ENCODE measurements around the gene HFM1. TPM values are rescaled to one million over a fixed set of nuclear protein-coding genes. Genes with fewer than 3 reads are reported as not detected.
"Not testable (repeated sequence)": the region's sequence is repeated elsewhere in the genome, so short reads cannot be mapped to it uniquely, and the experiment has no call there.

HFM1 gene
- total RNA-seq, 1 experiment from 2014 or later = not detected

DNA sequence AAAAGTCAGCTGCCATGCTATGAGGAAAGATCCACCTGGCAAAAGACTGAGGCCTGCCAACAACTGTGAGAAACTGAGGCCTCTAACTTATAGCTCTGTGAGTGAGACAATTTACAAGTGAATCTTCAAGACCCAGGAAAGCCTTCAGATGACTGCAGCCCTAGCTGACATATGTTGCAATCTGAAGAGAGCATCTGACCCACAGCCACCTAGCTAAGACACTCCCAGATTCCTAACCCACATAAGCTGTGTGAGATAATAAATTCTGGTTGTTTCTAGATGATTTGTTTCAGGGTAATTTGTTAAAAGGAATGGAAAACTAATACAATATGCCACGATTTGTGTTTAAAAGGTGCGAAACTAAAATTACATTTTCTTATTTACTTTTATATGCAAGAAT, 55.1 kb downstream of the HFM1 start:
- DNase-seq (ENCODE audit: low spot score) = no peak

DNA sequence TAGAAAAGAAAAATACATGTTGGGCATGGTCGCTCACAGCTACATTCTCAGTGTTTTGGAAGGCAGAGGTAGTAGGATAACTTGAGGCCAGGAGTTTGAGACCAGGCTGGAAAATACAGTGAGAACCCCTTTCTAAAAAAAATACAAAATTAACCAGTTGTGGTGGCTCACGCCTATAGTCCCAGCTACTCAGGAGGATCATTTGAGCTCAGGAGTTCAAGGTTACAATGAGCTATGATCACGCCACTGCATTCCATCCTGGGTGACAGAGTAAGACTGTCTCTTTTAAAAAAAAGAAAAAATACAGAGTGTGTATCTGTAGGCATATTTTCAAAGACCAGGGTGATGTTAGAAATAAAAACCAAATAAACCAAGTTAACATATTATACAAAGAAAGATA, 57.8 kb downstream of the HFM1 start:
- DNase-seq (ENCODE audit: low spot score) = no peak

DNA sequence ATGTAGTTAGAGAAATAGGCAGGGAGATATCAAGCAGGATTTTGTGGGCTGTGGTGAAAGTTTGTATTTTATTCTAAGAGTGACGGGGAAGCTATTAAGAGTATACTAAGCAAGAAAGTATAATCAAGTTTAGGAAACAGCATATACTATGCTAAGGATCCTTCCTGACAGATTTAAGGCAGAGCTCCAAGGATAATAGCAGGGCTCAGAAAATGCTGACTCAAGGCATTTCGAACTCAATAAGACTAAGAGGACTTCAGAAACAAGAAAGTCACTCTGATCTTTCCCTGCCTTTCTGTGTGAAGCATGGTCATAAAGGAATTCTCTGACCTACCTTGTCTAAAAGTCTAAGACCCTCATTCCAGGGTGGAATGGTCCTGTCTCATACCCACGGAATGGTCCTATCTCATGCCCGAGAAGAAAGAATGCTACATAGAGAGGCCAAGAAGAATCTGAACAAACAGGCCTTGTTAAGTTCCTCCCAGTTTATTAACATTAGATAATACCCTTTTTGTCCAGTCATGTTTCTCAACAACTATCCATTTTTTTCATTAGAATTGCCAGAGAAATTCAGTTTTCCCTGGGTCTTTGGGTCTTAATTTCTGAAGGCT, 59.1 kb downstream of the HFM1 start:
- DNase-seq (ENCODE audit: low spot score) = no peak

DNA sequence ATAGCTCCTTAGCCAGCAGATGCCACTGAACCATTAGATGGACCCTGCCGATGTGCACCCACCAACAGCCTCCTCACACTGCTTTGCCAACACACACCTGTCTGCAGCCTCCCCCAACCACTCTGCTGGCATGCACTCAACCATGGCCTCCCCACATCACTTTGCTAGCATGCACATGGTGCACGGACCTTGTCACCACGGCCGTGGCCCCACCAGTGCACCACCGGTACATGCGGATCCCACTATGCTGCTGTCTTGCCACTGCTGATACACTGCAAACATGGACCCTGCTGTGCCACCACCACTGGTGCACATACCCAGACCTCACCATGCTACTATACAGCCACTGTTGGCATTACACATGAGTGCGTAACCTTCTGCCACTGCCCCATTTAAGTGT, 66.1 kb downstream of the HFM1 start:
- no peak for DNase-seq (ENCODE audit: low spot score)

DNA sequence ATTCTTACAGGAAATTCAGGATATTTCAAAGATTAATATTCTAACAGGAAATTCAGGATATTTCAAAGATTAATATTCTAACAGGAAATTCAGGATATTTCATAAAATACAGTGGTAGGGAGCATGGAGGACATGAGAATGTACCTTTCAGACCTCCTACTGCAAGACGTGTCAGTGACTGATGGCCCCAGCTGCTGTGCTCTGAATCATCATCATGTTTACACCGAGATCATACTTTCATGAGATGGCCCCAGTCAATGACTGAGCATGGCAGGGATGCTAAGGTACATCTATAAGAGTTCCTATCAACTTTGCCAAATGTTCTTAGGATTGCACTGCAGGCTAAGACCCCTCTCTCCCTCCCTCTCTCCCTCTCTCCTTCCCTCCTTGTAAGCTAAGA, 69.0 kb downstream of the HFM1 start:
- DNase-seq (ENCODE audit: low spot score) = no peak

DNA sequence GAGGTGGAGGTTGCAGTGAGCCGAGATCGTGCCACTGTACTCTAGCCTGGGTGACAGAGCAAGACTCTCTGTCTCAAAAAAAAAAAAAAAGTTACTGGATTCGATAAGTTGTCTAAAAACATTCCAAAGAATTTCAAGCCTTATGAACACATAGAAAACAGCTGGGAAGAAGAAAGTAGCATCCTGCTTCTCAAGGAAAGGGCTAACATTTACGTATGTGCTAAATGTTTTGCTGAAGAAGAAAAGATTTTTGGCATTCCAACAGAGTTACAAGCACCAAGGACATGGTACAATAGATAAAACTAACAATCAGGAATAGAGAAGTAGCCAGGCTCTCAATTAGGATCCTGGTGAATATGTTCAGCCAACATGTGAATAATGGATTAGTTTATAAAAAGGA, 69.8 kb downstream of the HFM1 start:
- no peak for DNase-seq (ENCODE audit: low spot score)

DNA sequence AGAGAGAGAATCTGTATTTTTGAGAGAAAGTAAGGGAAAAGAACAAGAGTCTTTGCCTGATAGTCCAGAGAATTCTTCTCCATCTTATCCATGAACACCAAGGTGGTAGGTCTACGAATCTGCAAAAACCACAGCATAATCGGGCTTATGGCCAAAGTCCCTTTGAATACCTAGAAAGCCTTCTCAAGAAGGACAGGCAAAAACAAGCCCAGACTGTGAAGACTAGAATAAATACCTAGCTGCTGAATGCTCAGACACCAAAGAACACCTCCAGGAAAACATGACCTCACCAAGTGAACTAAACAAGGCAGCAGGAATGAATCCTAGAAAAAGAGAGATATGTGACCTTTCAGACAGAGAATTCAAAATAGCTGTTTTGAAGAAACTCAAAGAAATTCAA, 79.2 kb downstream of the HFM1 start:
- no peak for DNase-seq (ENCODE audit: low spot score)

DNA sequence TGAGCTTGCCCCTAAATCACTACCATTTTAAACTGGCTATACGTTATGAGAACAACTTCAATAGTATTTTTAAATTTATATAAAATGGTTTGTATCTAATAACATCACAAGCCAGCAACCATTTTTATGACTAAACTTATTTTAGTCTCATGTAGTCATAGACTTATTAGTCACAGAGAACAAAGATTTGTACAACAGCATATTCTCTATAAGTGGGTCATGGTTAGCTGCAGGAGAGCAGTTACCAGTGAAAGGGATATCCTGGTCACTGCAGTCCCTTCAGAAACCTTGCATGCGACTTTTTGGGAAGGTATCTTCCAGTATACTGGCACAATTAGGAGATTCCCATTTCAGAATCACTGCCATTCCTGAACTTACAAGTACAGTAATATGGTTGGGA, 90.0 kb downstream of the HFM1 start:
- DNase-seq (ENCODE audit: low spot score) = no peak

DNA sequence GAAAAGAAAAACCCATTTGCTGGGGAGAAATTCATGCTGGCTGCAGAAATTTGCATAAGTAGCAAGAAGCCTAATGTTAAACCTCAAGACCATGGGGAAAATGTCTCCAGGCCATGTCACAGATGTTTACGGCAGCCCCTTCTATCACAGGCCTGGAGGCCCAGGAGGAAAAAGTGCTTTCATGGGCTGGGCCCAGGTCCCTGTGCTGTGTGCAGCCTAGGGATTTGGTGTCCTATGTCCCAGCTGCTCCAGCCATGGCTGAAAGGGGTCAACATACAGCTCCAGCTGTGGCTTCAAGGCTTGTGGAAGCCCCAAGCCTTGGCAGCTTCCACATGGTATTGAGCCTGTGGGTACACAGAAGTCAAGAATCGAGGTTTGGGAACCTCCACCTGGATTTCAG, 93.0 kb downstream of the HFM1 start:
- no peak for DNase-seq (ENCODE audit: low spot score)

DNA sequence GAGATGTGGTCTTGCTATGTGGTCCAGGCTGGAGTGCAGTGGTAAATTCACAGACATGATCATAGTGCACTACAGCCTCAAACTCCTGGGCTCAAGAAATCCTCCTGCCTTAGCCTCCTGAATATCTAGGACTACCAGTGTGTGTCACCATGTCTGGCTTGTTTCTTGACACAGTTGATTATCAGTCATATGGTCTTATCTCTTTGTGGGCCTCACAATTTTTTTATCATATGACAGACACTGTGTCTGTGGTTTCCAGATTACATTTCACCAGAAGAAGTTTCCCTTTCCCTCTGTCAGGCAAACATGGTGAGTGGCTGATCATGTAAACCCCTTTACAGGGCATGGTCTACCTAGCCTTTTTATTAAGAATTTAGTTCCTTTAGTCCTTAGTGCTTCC, 96.1 kb downstream of the HFM1 start:
- DNase-seq (ENCODE audit: low spot score) = no peak

DNA sequence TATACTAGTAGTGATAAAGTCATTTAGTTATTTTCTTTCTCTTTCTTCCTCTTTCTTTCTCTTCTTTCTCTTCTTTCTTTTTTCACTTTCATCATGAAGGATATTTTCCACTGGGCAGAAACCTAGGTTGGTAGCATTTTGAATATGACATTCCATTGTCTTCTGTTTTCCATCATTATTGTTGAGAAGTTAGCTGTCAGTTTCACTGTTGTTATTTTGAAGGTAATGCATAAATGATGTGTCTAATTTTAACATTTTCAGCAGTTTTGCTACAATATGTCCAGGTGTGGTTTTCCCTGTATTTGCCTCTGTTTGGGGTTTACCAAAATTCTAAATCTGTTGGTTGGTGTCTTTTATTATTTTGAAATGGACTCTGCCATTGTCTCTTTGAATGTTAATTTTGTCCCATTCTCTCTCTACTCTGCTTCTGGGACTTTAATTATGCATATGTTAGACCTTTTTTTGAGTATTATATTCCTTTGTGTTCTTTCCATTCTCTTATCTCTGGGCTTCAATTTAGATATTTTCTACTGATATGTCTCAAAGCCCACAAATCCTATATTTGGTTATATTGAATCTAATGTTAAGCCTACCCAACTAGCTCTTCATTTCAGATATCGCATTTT, 96.7 kb downstream of the HFM1 start:
- no peak for DNase-seq (ENCODE audit: low spot score)

DNA sequence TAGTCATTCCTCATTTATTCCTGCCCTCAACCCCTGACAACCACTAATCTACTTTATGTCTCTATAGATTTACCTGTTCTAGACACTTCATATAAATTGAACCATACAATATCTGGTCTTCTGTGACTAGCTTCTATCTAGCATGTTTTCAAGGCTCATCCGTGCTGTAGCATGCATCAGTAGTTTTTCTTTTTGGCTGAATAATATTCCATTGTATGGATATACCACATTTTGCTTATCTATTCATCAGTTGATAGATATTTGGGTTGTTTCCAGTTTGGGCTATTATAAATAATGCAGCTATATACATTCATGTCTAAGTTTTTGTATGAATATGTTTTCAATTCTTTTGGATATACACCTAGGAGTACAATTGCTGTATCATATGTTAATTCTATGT, 101.5 kb downstream of the HFM1 start:
- DNase-seq (ENCODE audit: low spot score) = no peak

DNA sequence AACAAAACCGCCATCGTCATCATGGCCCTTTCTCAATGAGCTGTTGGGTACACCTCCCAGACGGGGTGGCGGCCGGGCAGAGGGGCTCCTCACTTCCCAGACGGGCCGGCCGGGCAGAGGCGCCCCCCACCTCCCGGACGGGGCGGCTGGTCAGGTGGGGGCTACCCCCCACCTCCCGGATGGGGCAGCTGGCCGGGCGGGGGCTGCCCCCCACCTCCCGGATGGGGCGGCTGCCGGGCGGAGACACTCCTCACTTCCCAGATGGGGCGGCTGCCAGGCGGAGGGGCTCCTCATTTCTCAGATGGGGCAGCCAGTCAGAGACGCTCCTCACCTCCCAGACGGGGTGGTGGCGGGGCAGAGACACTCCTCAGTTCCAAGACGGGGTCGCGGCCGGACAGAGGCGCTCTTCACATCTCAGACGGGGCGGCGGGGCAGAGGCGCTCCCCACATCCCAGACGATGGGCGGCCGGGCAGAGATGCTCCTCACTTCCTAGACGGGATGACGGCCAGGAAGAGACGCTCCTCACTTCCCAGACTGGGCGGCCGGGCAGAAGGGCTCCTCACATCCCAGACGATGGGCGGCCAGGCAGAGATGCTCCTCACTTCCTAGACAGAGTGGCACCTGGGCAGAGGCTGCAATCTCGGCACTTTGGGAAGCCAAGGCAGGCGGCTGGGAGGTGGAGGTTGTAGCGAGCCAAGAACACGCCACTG, 115.6 kb downstream of the HFM1 start:
- not testable (repeated sequence) for DNase-seq (ENCODE audit: low spot score)

DNA sequence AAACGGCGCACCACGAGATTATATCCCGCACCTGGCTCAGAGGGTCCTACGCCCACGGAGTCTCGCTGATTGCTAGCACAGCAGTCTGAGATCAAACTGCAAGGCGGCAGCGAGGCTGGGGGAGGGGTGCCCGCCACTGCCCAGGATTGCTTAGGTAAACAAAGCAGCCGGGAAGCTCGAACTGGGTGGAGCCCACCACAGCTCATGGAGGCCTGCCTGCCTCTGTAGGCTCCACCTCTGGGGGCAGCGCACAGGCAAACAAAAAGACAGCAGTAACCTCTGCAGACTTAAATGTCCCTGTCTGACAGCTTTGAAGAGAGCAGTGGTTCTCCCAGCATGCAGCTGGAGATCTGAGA, 117.7 kb downstream of the HFM1 start:
- DNase-seq (ENCODE audit: low spot score) = not testable (repeated sequence)

DNA sequence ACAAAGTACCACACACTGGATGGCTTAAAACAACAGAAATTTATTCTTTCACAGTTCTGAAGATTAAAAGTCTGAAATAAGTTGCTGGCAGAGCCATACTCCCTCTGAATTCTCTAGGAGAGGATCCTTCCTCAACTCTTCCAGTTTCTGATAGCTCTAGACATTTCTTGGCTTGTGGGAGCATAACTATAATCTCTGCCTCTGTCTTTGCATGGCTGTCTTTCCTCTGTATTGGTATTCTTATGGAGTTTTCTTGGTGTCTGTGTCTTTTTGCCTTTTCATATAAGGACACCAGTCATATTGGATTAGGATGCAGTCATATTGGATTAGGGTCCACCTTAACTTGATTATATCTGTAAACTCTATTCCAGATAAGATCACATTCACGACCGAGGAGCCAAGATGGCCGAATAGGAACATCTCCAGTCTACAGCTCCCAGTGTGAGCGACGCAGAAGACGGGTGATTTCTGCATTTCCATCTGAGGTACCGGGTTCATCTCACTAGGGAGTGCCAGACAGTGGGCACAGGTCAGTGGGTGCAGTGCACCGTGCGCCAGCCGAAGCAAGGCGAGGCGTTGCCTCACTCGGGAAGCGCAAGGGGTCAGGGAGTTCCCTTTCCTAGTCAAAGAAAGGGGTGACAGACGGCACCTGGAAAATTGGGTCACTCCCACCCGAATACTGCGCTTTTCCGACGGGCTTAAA, 118.2 kb downstream of the HFM1 start:
- DNase-seq (ENCODE audit: low spot score) = not testable (repeated sequence)

DNA sequence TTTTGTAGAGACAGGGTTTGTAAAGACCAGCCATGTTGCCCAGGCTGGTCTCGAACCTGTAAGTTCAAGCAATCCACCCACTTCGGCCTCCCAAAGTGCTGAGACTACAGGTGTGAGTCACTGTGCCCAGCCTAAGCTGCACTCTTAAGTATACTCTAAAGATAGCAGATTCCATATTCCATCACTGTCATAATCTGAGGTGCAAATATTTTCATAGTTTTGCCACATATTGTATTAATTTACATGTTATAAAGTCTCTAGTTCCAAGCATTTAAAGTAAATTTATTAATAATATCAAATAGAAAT, 121.3 kb downstream of the HFM1 start:
- DNase-seq (ENCODE audit: low spot score) = no peak

DNA sequence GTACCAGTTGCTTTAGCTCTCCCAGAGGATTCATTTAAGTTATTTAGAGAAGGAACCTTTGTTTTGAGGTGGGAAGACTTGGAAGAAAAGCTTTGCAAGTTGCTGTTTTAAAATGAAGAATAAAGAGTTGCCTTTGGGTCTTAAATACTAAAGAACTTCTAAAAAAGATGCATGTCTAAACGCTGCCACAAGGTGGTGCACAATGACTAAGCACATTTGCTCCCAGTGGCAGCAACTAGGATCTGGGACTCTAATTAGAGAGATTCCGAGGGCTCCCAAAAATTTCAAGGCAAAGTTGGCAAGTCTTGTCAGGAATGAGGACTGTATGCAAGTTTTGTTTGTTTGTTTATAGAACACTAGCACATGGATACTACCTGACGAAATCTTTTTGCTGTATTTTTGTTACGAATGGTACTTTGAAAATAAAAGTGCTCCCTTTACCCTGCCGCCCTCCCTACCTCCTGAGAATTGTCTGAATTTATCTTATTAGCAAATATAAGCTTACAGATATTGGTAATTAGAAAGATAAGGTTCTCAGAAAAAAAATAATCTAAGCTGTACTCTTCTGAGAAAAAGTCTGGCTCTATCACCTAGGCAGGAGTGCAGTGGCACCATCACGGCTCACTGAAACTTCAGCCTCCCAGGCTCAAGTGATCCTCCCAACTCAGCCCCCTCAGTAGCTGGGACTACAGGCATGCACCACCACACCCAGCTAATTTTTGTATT, 121.8 kb downstream of the HFM1 start:
- peak; percentile 49 for DNase-seq (ENCODE audit: low spot score)

DNA sequence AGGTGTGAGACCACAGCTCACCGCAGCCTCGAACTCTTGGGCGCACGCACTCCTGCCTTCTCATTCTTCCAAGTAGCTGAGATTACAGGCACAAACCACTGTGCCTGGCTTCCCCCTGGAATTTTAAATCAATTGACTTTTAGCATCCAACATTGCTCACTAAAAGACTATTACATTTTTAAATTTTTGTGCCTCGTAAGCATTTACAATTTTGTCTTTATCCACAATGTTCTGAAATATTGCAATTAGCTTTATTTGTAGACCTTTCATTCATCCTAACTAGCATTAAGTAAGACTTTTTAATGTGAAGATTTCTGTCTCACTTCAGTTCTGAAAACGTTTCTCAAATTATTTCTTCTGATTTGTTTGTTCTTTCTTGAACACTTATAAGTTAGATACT, 122.9 kb downstream of the HFM1 start:
- DNase-seq (ENCODE audit: low spot score) = no peak

DNA sequence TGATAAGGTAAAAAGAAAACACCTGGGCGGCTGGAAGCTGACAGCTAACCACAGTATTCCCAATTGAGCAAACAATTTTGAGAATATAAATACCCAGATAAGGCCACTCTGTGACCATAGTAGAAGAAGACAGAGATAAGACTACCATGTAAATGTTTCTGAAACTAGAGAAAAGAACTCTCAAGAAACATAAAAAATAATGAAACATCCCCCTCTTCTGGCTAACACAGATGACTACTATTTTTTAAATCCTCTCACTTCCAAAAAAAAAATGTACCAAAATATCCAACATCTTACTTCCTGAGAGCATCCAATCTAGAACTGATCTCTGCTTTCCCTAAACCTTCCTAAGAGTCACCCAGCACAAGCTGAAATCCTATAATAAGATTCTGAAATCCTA, 125.9 kb downstream of the HFM1 start:
- peak; percentile 6 for DNase-seq (ENCODE audit: low spot score)

DNA sequence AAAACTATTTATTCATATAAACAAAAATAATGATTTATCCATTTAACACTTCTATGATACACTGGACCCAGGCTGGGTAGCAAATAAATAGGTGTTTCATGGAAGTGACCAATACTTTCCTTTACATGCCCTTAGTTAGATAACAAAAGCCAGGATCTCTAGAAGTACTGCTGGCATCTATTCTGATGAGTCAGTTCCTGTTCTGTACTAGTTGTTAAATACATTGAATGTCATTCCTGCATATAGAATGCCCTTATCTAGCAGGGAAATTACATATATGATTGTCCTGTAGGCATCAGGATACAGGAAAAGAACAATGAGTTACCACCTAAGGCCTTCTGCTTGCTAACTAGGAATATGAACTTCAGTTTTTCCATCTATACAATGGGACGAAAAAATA, 130.8 kb downstream of the HFM1 start:
- DNase-seq (ENCODE audit: low spot score) = no peak

DNA sequence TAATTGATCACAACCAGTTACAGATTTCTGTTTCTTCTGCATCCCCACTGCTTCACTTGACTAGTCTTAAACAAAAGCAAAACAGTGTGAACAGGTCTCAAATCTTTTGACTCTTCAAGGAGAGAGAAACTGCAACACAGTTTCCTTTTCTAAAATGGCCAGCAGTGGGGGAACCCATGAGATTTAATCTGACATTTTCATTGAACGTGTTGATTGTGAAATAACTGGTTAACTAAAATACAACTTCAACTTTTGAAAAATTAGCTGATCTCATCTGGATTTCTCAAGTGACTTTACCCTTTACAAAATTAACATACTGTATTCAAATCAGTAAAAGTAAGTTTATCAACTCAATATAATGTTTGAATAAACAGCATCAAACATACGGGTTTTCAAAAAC, 143.0 kb downstream of the HFM1 start:
- DNase-seq (ENCODE audit: low spot score) = no peak

DNA sequence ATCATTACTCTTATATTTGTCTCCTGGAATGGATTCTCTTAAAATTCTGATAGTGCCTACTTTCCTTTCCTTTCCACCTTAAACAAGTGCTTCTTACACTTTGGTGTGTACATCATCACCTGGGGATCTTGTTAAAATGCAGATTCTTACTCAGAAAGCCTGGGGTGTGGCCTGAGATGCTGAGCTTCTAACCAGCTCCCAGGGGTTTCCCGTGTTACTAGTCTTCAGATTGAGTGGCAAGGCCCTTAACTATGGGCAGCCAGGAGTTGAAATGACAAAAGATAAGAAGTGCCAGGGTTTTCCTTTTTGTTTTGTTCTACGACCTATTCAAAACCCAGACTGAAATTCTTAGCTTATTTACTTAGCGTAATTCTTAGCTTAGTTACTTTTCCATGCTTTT, 159.2 kb downstream of the HFM1 start:
- DNase-seq (ENCODE audit: low spot score) = no peak
